Panc1 (cell line): ENCODE results near the gene LGI4.

ENCODE experiments used
- CTCF ChIP-seq: fragments of 450-650 bp; IDR thresholded peaks from 2 replicates; pipeline ENCODE4 v1.5.1; 2017; ENCODE audit warnings: mild to moderate bottlenecking
- POLR2AphosphoS5 ChIP-seq: IDR thresholded peaks from 2 replicates; pipeline ENCODE4 v1.6.1; 2012; ENCODE audit warnings: mild to moderate bottlenecking, low read depth, low read length, moderate library complexity
- TF ChIP-seq, protein P1 (sequence below), 2 experiments: IDR thresholded peaks; 2 replicates each; pipeline ENCODE4 v1.6.1; 2011 to 2012; ENCODE audit warnings: low read depth in 2 of 2, control low read depth in 1 of 2, low read length in 1 of 2, mild to moderate bottlenecking in 1 of 2, moderate library complexity in 1 of 2; ENCODE audit not compliant: insufficient read depth in 1 of 2

- TF ChIP-seq CTCF (no peak), POLR2AphosphoS5 (no peak)
- TF ChIP-seq, protein P1, sequence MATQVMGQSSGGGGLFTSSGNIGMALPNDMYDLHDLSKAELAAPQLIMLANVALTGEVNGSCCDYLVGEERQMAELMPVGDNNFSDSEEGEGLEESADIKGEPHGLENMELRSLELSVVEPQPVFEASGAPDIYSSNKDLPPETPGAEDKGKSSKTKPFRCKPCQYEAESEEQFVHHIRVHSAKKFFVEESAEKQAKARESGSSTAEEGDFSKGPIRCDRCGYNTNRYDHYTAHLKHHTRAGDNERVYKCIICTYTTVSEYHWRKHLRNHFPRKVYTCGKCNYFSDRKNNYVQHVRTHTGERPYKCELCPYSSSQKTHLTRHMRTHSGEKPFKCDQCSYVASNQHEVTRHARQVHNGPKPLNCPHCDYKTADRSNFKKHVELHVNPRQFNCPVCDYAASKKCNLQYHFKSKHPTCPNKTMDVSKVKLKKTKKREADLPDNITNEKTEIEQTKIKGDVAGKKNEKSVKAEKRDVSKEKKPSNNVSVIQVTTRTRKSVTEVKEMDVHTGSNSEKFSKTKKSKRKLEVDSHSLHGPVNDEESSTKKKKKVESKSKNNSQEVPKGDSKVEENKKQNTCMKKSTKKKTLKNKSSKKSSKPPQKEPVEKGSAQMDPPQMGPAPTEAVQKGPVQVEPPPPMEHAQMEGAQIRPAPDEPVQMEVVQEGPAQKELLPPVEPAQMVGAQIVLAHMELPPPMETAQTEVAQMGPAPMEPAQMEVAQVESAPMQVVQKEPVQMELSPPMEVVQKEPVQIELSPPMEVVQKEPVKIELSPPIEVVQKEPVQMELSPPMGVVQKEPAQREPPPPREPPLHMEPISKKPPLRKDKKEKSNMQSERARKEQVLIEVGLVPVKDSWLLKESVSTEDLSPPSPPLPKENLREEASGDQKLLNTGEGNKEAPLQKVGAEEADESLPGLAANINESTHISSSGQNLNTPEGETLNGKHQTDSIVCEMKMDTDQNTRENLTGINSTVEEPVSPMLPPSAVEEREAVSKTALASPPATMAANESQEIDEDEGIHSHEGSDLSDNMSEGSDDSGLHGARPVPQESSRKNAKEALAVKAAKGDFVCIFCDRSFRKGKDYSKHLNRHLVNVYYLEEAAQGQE (IDR thresholded peaks at IDR 0.05; ENCODE audit: insufficient read depth in 1 of 2, low read depth in 2 of 2, low read length in 1 of 2) = no peak
These were observed 39.4 kb upstream of the LGI4 start for GRCh38 chr19:35174226-35174625.
